Stimulated activated naive CD8-positive, alpha-beta T cell treated with anti-CD3 and anti-CD28 coated beads, Interleukin-15, Interleukin-2, amounts not matched to agents 100 U/mL and 50 U/mL, for 24 hours (primary cell): ENCODE measurements around the gene DENR.
"Not testable (repeated sequence)": the region's sequence is repeated elsewhere in the genome, so short reads cannot be mapped to it uniquely, and the experiment has no call there.

Experiments used
- ATAC-seq: fragments of 150-1000 bp; cut with Tn5 transposase; one replicate; pipeline ENCODE4 v1.10.0; 2021
- DNase-seq: peaks from one replicate; pipeline ENCODE4 v3.0.0; 2021

DENR gene

DNA sequence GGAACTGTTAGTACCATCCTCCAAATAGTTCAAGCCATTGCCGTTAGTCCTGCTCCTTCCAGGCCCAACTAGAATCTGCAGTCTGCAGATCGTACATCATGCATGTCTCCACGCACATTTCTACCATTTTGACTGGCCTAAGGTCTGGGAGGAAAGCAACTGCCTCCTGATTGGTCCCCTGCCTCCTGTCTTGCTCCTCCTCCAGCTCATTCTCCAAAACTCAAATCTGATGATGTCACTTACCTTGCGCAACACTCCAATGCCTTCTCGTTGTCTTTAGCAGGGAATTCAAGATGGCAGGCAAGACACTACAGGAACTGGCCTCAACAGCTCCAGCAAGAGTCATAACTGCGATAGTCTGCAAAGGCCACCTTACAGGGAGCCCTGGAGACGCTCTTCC, 12.3 kb upstream of the DENR start:
- ATAC-seq (no peak), DNase-seq (no peak)

DNA sequence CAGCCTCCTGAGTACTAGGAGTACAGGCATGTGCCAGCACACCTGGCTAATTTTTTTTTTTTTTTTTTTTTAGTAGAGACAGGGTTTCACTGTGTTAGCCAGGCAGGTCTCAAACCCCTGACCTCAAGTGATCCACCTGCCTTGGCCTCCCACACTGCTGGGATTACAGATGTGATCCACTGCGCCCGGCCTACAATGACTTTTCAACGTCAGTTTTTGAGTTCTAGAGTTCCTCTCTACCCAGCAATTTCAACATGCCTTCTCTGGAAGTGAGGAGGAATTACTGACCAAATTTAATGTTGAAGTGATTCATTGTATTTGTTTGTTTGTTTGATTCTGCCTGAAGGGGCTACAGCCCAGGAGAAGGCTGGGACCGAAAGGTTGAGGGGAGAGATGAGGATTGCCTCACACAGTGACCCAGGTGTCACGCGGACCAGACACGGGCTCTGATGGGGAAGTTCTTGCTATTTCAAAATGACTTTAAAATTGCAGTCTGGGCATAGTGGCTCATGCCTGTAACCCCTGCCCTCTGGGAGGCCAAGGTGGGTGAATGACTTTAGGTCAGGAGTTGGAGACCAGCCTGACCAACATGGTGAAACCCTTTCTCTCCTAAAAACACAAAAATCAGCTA, 8.6 kb upstream of the DENR start:
- ATAC-seq = no peak

DNA sequence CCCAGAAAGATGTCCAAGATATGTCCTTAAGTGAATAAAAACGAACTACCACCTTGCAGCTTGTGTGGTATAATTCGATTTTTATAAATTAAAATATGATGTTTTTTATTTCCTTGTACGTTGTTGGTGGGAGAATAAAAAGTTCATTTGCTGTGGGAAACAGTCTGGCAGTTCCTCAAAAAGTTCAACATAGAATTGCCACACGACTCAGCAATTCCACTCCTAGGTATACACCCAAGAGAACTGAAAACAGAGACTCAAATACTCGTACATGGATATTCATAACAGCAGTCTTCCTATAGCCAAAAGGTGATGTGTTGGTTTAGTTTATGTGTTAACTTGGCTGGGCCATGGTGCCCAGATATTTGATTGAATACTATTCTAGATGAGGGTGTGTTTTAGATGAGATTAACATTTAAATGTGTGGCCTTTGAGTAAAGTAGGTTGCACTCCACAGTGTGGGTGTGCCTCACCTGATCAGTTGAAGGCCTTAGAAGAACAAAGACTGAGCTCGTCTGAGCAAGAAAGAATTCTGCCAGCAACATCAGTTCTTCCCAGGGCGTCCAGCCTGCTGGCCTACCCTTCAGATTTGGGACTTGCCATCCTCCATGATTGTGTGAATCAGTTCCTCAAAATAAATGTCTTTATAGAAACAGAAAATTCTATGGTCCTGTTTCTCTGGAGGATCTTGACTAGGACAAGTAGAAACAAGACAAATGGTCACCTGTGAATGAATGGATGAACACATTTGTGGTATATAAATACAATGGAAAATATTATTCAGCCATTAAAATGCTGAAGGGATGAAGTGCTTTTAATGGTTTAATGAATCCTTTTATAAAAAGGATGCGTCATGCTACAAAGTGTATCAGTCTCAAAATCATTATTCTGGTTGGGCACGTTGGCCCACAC, 5.1 kb upstream of the DENR start:
- ATAC-seq (no peak), DNase-seq (no peak)

More for the DNA sequence above, 8.6 kb upstream of the DENR start:
- no peak for DNase-seq

GRCh38 chr12:122749569-122750332, 2.9 kb upstream of the DENR start:
- DNase-seq = no peak
- ATAC-seq = no peak

- DNase-seq, ATAC-seq: not testable (repeated sequence)
Observed at GRCh38 chr12:122750781-122751515, 1.7 kb upstream of the DENR start.

DNA sequence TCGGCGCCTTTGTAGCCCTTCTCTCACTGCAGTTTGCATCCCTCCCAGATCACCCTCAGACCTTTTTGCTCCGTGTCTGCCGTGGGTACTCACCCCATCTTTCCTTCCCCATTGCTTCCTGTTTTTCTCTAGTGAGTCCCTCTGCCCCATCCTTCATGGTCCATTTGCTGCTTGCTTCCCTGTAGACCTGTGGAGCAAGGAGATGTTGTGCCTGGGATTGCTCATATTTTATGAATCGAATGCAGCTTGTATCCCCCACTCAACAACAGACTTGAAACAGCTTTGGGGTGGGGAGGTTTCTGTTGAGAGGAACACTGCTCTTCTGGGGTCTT, 661 bp downstream of the DENR start:
- DNase-seq (no peak), ATAC-seq (no peak)

DNA sequence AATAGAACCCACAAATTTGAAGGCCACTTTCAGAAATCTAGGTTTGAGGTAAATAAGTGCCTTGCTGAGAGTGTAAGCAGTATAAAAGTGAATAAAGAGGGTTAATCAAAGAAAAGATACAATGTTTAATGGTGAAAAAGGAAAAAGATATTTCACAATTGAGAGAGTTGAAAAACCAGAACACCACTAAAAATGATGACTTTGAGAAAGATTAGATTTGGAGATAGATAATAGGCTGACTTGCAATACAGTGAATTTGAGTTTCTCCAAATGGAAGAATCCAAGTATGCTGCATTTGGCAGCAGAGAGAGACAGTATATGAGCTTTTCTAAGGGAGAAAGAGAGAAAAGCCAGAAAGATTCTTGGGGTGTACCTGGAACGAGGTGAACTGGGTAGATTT, 2.2 kb downstream of the DENR start:
- DNase-seq (no peak), ATAC-seq (no peak)

DNA sequence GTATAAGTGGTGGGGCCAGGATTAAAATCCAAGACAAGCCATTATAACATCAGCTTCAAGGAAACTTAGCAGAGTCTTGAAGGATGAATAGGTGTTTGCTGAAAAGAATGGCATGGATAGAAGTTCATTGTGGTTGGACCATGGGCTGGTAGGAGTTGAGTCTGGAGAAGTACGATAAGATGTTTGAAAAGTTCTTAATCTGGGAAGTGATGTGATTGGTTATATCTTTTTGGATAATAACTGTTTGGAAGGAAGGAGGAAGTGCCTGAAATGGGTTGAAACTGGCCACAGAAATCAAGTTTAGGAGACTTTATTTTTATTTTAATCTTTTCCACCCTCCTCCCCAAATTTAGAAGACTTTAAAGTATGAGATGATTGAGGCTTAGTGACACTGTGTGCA, 4.9 kb downstream of the DENR start:
- DNase-seq = no peak
- no peak for ATAC-seq

DNA sequence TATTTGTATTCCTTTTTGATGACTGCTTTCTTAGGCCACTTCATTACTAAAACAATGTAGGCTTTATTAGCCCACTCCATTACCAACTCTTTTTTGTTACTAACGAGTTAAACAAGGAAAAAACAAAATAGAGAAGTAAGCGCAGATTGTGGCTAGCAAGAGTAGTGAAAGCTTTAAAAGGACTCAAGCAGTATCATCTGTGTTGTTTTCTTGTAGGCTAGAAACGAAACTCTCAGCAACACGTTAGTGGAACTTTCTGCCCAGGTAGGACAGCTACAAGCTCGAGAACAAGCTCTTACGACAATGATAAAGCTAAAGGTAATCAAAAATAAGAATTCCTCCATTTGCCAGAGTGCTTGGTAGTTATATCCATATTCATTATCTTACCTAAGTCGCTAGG, 32.9 kb downstream of the DENR start:
- DNase-seq = no peak
- ATAC-seq = no peak

DNA sequence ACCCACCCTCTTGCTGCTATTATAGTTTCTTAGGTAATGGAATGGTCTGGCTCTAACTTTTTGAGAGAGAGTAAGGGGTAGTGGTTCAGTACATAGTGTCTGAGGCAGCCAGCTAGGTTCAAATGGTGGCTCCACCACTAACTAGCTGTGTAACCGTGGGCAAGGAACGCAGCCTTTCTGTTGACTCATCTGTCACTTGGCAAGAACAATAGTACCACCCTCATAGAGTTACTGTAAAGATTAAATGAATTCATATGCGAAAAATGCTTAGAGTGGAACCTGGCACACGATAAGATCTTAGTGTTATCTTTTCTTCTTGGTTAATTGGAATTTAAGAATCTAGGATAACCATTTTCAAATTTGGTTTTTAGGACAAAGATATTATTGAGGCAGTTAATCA, 35.8 kb downstream of the DENR start:
- ATAC-seq (no peak), DNase-seq (no peak)

DNA sequence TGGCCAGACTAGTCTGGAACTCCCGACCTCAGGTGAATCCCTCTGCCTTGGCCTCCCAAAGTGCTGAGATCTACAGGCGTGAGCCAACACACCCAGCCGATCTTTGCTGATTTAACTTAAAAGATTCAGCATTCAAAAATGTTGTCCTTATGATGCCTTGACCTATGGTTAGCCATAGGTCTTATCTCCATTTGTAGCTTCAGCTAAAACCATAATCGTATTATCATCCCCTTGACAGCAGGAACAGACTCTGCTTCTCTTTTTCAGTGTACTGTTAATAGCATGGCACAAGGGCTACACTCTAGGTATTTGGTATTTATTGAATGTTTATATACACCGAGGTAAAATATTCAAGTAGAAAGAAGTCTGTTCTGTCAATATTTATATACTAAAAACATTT, 37.0 kb downstream of the DENR start:
- ATAC-seq (no peak), DNase-seq (no peak)

DNA sequence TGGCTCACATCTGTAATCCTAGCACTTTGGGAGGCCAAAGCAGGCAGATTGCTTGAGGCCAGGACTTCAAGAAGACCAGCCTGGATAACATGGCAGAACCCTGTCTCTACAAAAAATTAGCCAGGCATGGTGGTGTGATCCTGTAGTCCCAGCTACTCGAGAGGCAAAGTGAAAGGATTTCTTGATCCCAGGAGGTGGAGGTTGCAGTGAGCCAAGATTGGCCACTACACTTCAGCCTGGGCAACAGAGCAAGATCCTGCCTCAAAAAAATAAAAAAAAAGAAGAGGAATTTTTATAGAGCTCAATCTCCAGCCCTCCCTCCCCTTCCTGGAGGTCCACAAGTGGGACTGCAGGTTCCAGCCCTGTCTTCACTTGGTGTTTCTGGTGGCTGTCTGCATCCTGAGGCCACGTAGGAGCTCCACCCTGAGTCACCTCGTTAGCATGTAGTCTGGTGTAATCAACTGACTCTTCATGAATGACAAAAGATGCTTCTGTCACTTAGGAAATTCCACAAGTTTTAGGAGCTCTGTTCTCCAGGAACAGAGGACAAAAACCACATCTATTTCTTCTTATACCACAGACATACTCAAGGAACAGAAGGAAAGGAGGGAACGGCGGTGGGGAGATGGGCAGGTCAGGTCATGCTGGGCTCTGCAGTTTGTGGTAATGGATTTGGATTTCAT, 37.9 kb downstream of the DENR start:
- ATAC-seq (no peak), DNase-seq (no peak)

- no peak for DNase-seq
Observed at GRCh38 chr12:122793685-122794106, 41.1 kb downstream of the DENR start.

GRCh38 chr12:122795807-122796206, 43.2 kb downstream of the DENR start:
- ATAC-seq (no peak), DNase-seq (no peak)

More at GRCh38 chr12:122793685-122794106, 41.1 kb downstream of the DENR start:
- ATAC-seq = no peak

- no peak for DNase-seq
- peak; percentile 28 for ATAC-seq
Observed at GRCh38 chr12:122799641-122800243, 47.1 kb downstream of the DENR start.

DNA sequence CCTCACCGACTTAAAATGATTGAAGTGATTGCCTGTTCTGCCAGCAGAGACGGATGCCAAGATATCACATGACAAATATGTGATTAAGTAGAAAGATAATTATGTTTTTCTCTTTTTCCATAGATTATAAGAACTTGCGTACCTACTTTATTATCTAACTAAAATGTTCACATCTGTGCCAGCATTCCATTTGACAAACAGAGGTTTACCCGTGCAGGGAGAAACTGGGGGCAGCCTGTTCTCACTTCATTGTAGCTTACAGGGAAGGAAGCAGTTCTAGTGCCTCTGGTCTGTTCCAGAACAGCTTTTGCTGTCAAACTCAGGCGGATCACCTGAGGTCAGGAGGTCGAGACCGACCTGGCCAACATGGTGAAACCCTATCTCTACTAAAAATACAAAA, 51.3 kb downstream of the DENR start:
- DNase-seq = no peak
- ATAC-seq = no peak

DNA sequence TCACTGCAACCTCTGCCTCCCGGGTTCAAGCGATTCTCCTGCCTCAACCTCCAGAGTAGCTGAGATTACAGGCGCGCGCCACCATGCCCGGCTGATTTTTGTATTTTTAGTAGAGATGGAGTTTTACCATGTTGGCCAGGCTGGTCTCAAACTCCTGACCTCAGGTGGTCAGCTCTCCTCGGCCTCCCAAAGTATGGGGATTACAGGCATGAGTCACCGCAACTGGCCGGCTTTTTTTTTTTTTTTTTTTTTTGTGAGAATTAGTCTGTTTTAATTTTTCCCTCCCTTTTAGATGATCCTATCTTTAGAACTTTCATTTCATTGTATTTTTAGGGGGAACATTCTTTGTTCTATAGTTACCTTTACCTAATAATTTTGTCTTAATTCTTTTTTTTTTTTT, 52.3 kb downstream of the DENR start:
- not testable (repeated sequence) for ATAC-seq, DNase-seq

DNA sequence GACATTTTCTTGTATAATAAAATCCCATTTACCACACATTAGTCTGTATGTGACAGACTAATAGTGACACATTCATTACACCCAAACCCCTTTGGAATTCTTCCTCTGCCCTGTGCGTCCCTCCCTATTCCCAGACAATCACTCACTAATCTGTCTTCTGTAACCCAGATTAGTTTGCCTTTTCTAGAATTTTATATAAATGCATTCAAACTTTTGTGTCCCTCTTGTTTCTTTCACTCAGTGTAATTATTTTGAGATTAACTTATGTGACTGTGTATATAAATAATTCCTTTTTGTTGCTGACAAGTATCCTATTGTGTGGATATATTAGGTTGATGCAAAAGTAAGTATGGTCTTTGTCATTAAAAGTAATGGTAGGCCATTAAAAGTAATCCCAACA, 55.0 kb downstream of the DENR start:
- DNase-seq = no peak
- no peak for ATAC-seq

DNA sequence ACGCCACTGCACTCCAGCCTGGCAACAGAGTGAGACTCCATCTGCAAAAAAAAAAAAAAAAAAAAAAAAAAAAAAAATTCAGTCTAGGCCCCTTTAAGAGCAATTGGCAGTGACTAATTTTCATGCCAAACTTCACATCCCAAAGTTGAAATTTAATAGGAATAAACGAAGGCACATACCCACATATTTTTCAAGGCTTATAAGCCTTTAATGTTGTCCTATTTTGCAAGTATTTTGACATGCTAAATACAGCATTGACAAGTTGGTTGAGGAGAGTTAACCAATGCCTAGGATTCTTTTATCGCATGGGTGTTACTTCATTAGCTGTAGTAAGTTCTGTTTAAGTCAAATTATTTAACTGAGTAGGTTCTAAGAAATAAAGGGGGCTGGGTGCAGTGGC, 59.2 kb downstream of the DENR start:
- ATAC-seq (no peak), DNase-seq (no peak)

DNA sequence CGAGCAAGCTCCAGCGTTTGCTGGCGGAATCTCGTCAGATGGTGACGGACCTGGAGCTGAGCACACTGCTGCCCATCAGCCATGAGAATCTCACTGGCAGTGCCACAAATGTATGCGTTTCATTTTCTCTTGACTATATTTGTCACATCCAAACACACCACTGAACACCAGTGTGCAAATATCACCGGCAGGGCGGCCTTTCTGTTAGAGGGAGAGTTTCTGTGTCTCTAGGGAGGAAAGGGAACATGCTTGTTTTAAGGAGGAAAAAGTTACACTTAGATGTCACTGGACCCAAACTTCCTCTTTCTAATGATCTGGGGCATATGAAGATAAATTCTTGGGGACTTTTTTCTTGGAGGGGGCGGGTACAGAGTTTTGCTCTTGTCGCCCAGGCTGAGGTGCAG, 60.7 kb downstream of the DENR start:
- peak; percentile 10 for DNase-seq
- ATAC-seq = peak; percentile 61

DNA sequence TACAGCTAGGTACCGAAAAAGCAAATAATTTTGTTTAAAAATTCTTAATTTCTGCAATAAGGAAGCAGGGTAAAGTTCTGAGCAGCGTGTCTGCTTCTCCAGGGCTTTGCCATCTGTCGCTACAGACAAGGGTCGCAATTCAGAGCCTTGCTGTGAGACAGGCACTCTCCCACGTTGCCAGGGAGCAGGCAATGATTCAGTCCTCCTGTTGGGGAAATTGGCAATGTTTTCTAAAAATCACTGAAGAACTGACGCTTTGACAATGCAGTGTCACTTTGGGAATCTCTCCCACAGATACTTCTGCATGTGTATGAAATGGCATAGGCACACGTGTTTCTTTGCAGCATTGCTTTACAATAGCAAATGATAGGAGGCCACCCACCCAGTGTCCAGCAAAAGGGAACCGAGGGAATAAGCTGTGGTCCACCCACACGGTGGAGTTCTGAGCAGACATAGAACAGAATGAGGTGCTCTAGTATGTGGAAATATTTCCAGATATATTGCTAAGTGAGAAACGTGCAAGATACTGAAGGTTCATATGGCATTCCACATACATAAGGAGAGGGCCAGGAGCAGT, 66.7 kb downstream of the DENR start:
- ATAC-seq (no peak), DNase-seq (no peak)
